ENCODE data around the gene ITPA.

GRCh38 chr20:3248993-3249347, 39.7 kb downstream of the ITPA start:
- TF ChIP-seq CTCF (IDR thresholded peaks at IDR 0.05) = no peak
- no peak for TF ChIP-seq POLR2A (IDR thresholded peaks at IDR 0.05)
